Astrocyte (in vitro differentiated cells and primary cell): ENCODE measurements around the gene OTOG. TPM values are rescaled to one million over a fixed set of nuclear protein-coding genes. Genes with fewer than 3 reads are reported as not detected.
A peak's percentile ranks its signal among the peaks of the same experiment; 100 is the strongest.

Experiments used
- DNase-seq: peaks from one replicate; pipeline ENCODE4 v3.0.0-alpha.2; 2010; ENCODE audit warnings: low read depth
- FAIRE-seq: peaks from 2 replicates; lab custom pipeline; 2011; peaks lifted over from hg19 to GRCh38; lab: Jason Lieb, UNC
- H2AFZ ChIP-seq: 2 replicates; pipeline ENCODE4 v1.6.0; 2012; ENCODE audit warnings: low read depth, low read length, inconsistent platforms
- H3K27ac ChIP-seq: 2 replicates; pipeline ENCODE4 v1.5.1; 2011; ENCODE audit warnings: low read depth, low read length, inconsistent platforms
- H3K27me3 ChIP-seq: 2 replicates; pipeline ENCODE4 v1.6.0; 2011; ENCODE audit warnings: low read length, inconsistent platforms; ENCODE audit not compliant: insufficient read depth
- H3K36me3 ChIP-seq: 2 replicates; pipeline ENCODE4 v1.5.1; 2011; ENCODE audit warnings: low read length, inconsistent platforms; ENCODE audit not compliant: insufficient read depth
- H3K4me1 ChIP-seq: 2 replicates; pipeline ENCODE4 v1.5.1; 2011; ENCODE audit warnings: low read length, inconsistent platforms; ENCODE audit not compliant: insufficient read depth
- H3K4me2 ChIP-seq: 2 replicates; pipeline ENCODE4 v1.6.0; 2012; ENCODE audit warnings: low read length, inconsistent platforms
- H3K4me3 ChIP-seq: 2 replicates; pipeline ENCODE4 v1.5.1; 2011; ENCODE audit warnings: low read depth, mild to moderate bottlenecking, low read length, inconsistent platforms; ENCODE audit not compliant: insufficient read depth
- H3K79me2 ChIP-seq: 2 replicates; pipeline ENCODE4 v1.6.0; 2012; ENCODE audit warnings: mild to moderate bottlenecking, low read length, inconsistent platforms; ENCODE audit not compliant: insufficient read depth
- H3K9ac ChIP-seq: 2 replicates; pipeline ENCODE4 v1.6.0; 2012; ENCODE audit warnings: mild to moderate bottlenecking, low read length, inconsistent platforms
- H3K9me3 ChIP-seq: 2 replicates; pipeline ENCODE4 v1.5.1; 2012; ENCODE audit warnings: low read depth, mild to moderate bottlenecking, low read length, inconsistent platforms; ENCODE audit not compliant: insufficient read depth
- H4K20me1 ChIP-seq: 2 replicates; pipeline ENCODE4 v1.6.0; 2012; ENCODE audit warnings: low read length, inconsistent platforms; ENCODE audit not compliant: insufficient read depth
- H3K27ac Mint-ChIP-seq: one replicate; pipeline ENCODE4 v1.8.0; 2021; ENCODE audit warnings: mild to moderate bottlenecking, mixed read lengths; ENCODE audit not compliant: unreplicated experiment
- H3K27me3 Mint-ChIP-seq: one replicate; pipeline ENCODE4 v1.8.0; 2021; ENCODE audit warnings: low read depth, mixed read lengths; ENCODE audit not compliant: unreplicated experiment
- H3K36me3 Mint-ChIP-seq: one replicate; pipeline ENCODE4 v1.8.0; 2021; ENCODE audit warnings: low read depth, mixed read lengths; ENCODE audit not compliant: unreplicated experiment
- H3K4me1 Mint-ChIP-seq: one replicate; pipeline ENCODE4 v1.8.0; 2021; ENCODE audit warnings: low read depth, mixed read lengths; ENCODE audit not compliant: unreplicated experiment
- H3K4me3 Mint-ChIP-seq: one replicate; pipeline ENCODE4 v1.8.0; 2021; ENCODE audit warnings: mild to moderate bottlenecking, moderate library complexity, mixed read lengths; ENCODE audit not compliant: unreplicated experiment
- H3K9me3 Mint-ChIP-seq: one replicate; pipeline ENCODE4 v1.8.0; 2021; ENCODE audit warnings: mild to moderate bottlenecking, mixed read lengths; ENCODE audit not compliant: unreplicated experiment
- CTCF ChIP-seq: IDR thresholded peaks from 2 replicates; pipeline ENCODE4 v1.5.1; 2011; ENCODE audit warnings: low read depth, mild to moderate bottlenecking, inconsistent platforms, low read length, moderate library complexity; ENCODE audit not compliant: insufficient read depth
- EZH2 ChIP-seq: IDR thresholded peaks from 2 replicates; pipeline ENCODE4 v1.6.1; 2012; ENCODE audit warnings: mild to moderate bottlenecking, low read length, inconsistent platforms; ENCODE audit not compliant: insufficient read depth
- total RNA-seq: library from RNA; stranded (reverse); gene quantifications from 2 replicates; pipeline ENCODE4 v1.2.1, GENCODE V29; 2021

Gene OTOG
- total RNA-seq, 1 donor from 2014 or later: not detected

DNA sequence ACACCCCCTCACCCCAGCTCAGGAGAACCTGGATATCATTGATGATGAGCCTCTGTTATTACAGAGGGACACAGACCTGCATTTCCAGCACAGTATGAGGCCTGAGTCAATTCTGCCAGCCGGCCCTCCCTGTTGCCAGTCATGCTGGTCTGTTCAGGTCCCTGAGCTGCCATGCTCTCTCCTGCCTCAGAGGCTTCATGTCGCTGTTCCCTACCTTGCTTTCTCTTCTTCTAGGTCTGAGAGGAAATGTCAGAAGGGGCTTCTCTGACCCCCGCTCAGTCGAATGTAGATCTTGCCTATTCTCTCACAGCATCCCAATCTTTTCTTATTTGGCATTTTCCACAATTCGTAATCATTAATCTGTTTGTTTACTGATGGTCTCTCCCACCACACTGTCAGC is 48.6 kb upstream of the OTOG start:
- Histone ChIP-seq H3K4me3 (no peak overlapping the region), H4K20me1 (no peaks in the 10 kb centered on the region), H3K4me1 (no peaks in the 10 kb centered on the region), H3K27ac (no peak overlapping the region), H3K9me3 (no peaks in the 10 kb centered on the region), H3K27me3 (peaks cover 7% of the 10 kb centered on the region), H3K4me2 (no peak overlapping the region), H3K9ac (no peak overlapping the region), H2AFZ (no peak overlapping the region), H3K36me3 (no peaks in the 10 kb centered on the region), H3K79me2 (no peaks in the 10 kb centered on the region)
- no peak for TF ChIP-seq EZH2
- TF ChIP-seq CTCF: peak; percentile 18
- Mint-ChIP-seq H3K4me1 (no peaks in the 10 kb centered on the region), H3K4me3 (no peak overlapping the region), H3K27me3 (peaks cover 67% of the 10 kb centered on the region), H3K9me3 (peaks cover 5% of the 10 kb centered on the region), H3K27ac (no peak overlapping the region), H3K36me3 (peaks cover 3% of the 10 kb centered on the region)
- no peak for DNase-seq
- no peak for FAIRE-seq

GRCh38 chr11:17500673-17501072 is 46.4 kb upstream of the OTOG start:
- no peaks in the 10 kb centered on the region for H3K4me1 Mint-ChIP-seq
- Histone ChIP-seq H3K36me3 (no peaks in the 10 kb centered on the region), H3K4me2 (no peak overlapping the region), H3K79me2 (no peaks in the 10 kb centered on the region), H3K4me3 (no peak overlapping the region), H3K9ac (no peak overlapping the region), H3K4me1 (no peaks in the 10 kb centered on the region), H2AFZ (no peak overlapping the region), H4K20me1 (no peaks in the 10 kb centered on the region), H3K27ac (no peak overlapping the region), H3K9me3 (no peaks in the 10 kb centered on the region), H3K27me3 (peaks cover 7% of the 10 kb centered on the region)
- H3K36me3 Mint-ChIP-seq: peaks cover 3% of the 10 kb centered on the region
- no peak for DNase-seq
- no peak overlapping the region for H3K4me3 Mint-ChIP-seq
- H3K9me3 Mint-ChIP-seq: peaks cover 3% of the 10 kb centered on the region
- TF ChIP-seq CTCF: no peak
- TF ChIP-seq EZH2: no peak
- peaks cover 64% of the 10 kb centered on the region for H3K27me3 Mint-ChIP-seq
- no peak overlapping the region for H3K27ac Mint-ChIP-seq
- no peak for FAIRE-seq

GRCh38 chr11:17502630-17503029 is 44.4 kb upstream of the OTOG start:
- TF ChIP-seq CTCF (no peak), EZH2 (no peak)
- Mint-ChIP-seq H3K9me3 (no peaks in the 10 kb centered on the region), H3K27me3 (peaks cover 54% of the 10 kb centered on the region), H3K27ac (no peak overlapping the region), H3K36me3 (no peaks in the 10 kb centered on the region), H3K4me1 (peaks cover under 1% of the 10 kb centered on the region), H3K4me3 (no peak overlapping the region)
- Histone ChIP-seq H3K9me3 (no peaks in the 10 kb centered on the region), H3K4me1 (no peaks in the 10 kb centered on the region), H4K20me1 (no peaks in the 10 kb centered on the region), H3K9ac (no peak overlapping the region), H3K36me3 (no peaks in the 10 kb centered on the region), H3K4me2 (no peak overlapping the region), H3K27me3 (peaks cover 10% of the 10 kb centered on the region), H3K79me2 (no peaks in the 10 kb centered on the region), H3K4me3 (no peak overlapping the region), H3K27ac (no peak overlapping the region), H2AFZ (no peak overlapping the region)
- DNase-seq: no peak
- no peak for FAIRE-seq
